ENCODE data around the gene LRCH4. TPM values are rescaled to one million over a fixed set of nuclear protein-coding genes. Genes with fewer than 3 reads are reported as not detected.

LRCH4 gene
- total RNA-seq (ENCODE audit: low replicate concordance) = 9.4 and 21.3 TPM in 2 replicates

- DNase-seq (ENCODE audit: low read depth) = no peak
- no peak for TF ChIP-seq CTCF (IDR thresholded peaks at IDR 0.05; ENCODE audit: insufficient read depth, low read length)
- peak within 1 kb of the TSS; percentile 99 for H3K4me3 ChIP-seq (ENCODE audit: low read depth, low read length)
These were observed at the start of gene LRCH4 for GRCh38 chr7:100585511-100586265. TSS of gene LRCH4 (minus strand) at chr7:100586129. CDS start at chr7:100586100, 29 bp downstream.

- H3K4me3 ChIP-seq (ENCODE audit: low read depth, low read length) = peak overlapping the region; percentile 49
- peak; percentile 27 for TF ChIP-seq CTCF (IDR thresholded peaks at IDR 0.05; ENCODE audit: insufficient read depth, low read length)
- DNase-seq (ENCODE audit: low read depth) = no peak
These were observed 47.2 kb upstream of the LRCH4 start for GRCh38 chr7:100632951-100633717.

GRCh38 chr7:100630066-100630465 is 44.1 kb upstream of the LRCH4 start:
- no peak for DNase-seq (ENCODE audit: low read depth)
- TF ChIP-seq CTCF (IDR thresholded peaks at IDR 0.05; ENCODE audit: insufficient read depth, low read length) = no peak
- H3K4me3 ChIP-seq (ENCODE audit: low read depth, low read length) = no peak overlapping the region

- no peak for DNase-seq (ENCODE audit: low read depth)
- H3K4me3 ChIP-seq (ENCODE audit: low read depth, low read length) = no peak overlapping the region
- peak; percentile 39 for TF ChIP-seq CTCF (IDR thresholded peaks at IDR 0.05; ENCODE audit: insufficient read depth, low read length)
These were observed 43.3 kb upstream of the LRCH4 start for GRCh38 chr7:100629117-100629716.

- no peak for TF ChIP-seq CTCF (IDR thresholded peaks at IDR 0.05; ENCODE audit: insufficient read depth, low read length)
- no peak overlapping the region for H3K4me3 ChIP-seq (ENCODE audit: low read depth, low read length)
- no peak for DNase-seq (ENCODE audit: low read depth)
These were observed 41.3 kb upstream of the LRCH4 start for GRCh38 chr7:100627238-100627549.

GRCh38 chr7:100626530-100627237 is 40.8 kb upstream of the LRCH4 start:
- peak overlapping the region; percentile 48 for H3K4me3 ChIP-seq (ENCODE audit: low read depth, low read length)
- TF ChIP-seq CTCF (IDR thresholded peaks at IDR 0.05; ENCODE audit: insufficient read depth, low read length) = no peak
- peak; percentile 73 for DNase-seq (ENCODE audit: low read depth)

Measured in fibroblast of the aortic adventitia (primary cell).